Lung (tissue), 12 donors: ENCODE data around the gene MAST4. TPM values are rescaled to one million over a fixed set of nuclear protein-coding genes. Genes with fewer than 3 reads are reported as not detected.
"Not testable (repeated sequence)": the region's sequence is repeated elsewhere in the genome, so short reads cannot be mapped to it uniquely, and the experiment has no call there.

Experiments
- ATAC-seq: fragments of 200-7000 bp; cut with Tn5 transposase; one replicate; pipeline ENCODE4 v1.9.1; 2020; ENCODE audit warnings: moderate number of reproducible peaks; ENCODE audit not compliant: insufficient read depth, low FRiP score
- DNase-seq, 3 donors: peaks; one replicate each; pipeline ENCODE4 v3.0.0-alpha.2; 2013 to 2017
- H3K27ac ChIP-seq, 2 donors: one replicate each; pipeline ENCODE4 v1.5.1; 2013; ENCODE audit warnings: mild to moderate bottlenecking in 2 of 2, moderate library complexity in 2 of 2, control low read depth in 1 of 2, inconsistent platforms in 1 of 2, low read depth in 1 of 2, low read length in 1 of 2
- H3K27me3 ChIP-seq, 3 donors: one replicate each; pipeline ENCODE4 v1.5.1; 2013; ENCODE audit warnings: low read length in 2 of 3; ENCODE audit not compliant: control insufficient read depth in 3 of 3, insufficient read depth in 3 of 3
- H3K36me3 ChIP-seq, 4 donors: one replicate each; pipeline ENCODE4 v1.5.1; 2013; ENCODE audit warnings: low read length in 4 of 4, mild to moderate bottlenecking in 1 of 4, moderate library complexity in 1 of 4; ENCODE audit not compliant: control insufficient read depth in 4 of 4, insufficient read depth in 4 of 4
- H3K4me1 ChIP-seq, 5 donors: one replicate each; pipeline ENCODE4 v1.5.1; 2013; ENCODE audit warnings: low read length in 5 of 5, mild to moderate bottlenecking in 2 of 5, moderate library complexity in 1 of 5; ENCODE audit not compliant: control insufficient read depth in 5 of 5, insufficient read depth in 5 of 5
- H3K4me3 ChIP-seq: one replicate; pipeline ENCODE4 v1.5.1; 2013; ENCODE audit warnings: mild to moderate bottlenecking, control low read depth, moderate library complexity
- H3K9ac ChIP-seq, 2 donors: one replicate each; pipeline ENCODE4 v1.5.1; 2013; ENCODE audit warnings: low read length in 2 of 2, control low read depth in 1 of 2; ENCODE audit not compliant: insufficient read depth in 1 of 2
- H3K9me3 ChIP-seq, 4 donors: one replicate each; pipeline ENCODE4 v1.5.1; 2013; ENCODE audit warnings: low read length in 3 of 4, mild to moderate bottlenecking in 1 of 4, moderate library complexity in 1 of 4; ENCODE audit not compliant: control insufficient read depth in 4 of 4, insufficient read depth in 3 of 4
- CTCF ChIP-seq: IDR thresholded peaks from 2 replicates; pipeline ENCODE4 v1.5.1; 2012; ENCODE audit warnings: mild to moderate bottlenecking; ENCODE audit errors: control extremely low read depth, extremely low read depth
- WGBS, 2 donors: extraction: QIAGEN DNeasy Blood & Tissue Kit; methylation state at CpG; one replicate each; pipeline ENCODE4 v1.1.7; 2013; 5-methylcytosine and 5-hydroxymethylcytosine counted together
- polyA plus RNA-seq, 2 donors: library from polyadenylated mRNA; stranded (reverse); fragments of 200-250 nt; gene quantifications; one replicate each; pipeline ENCODE4 v1.2.1, GENCODE V29; 2013
- total RNA-seq, 2 donors: library from RNA; depleted of rRNA in 1 of 2; stranded (reverse); fragments of >200 nt in 1 of 2; gene quantifications; one replicate each; pipeline ENCODE4 v1.2.1, GENCODE V29; 2014 to 2021
- donor health status: control.
- donor health status: control.
- donor health status: Bipolar disorder and iron deficiency.
- donor health status: healthy.
- donor health status: DM: yes; HTN: yes; CAD: no.

The MAST4 gene
- total and polyA plus RNA-seq, 4 donors: 13.9 to 153 (median 46.2) TPM

DNA sequence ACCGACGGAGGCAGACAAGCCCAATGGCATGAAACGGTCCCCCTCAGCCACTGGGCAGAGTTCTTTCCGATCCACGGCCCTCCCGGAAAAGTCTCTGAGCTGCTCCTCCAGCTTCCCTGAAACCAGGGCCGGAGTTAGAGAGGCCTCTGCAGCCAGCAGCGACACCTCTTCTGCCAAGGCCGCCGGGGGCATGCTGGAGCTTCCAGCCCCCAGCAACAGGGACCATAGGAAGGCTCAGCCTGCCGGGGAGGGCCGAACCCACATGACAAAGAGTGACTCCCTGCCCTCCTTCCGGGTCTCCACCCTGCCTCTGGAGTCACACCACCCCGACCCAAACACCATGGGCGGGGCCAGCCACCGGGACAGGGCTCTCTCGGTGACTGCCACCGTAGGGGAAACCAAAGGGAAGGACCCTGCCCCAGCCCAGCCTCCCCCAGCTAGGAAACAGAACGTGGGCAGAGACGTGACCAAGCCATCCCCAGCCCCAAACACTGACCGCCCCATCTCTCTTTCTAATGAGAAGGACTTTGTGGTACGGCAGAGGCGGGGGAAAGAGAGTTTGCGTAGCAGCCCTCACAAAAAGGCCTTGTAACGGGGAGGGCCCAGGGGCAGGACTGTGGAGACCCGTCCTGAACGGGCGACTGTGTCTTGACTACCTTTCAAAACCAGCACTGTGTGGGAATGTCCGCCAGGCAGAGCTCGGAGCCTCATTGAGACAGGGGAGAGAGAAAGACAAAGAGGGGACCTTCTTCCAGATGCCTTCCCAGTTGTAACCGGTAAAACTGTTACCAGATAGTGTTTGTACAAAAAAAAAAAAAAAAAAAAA, 570.5 kb downstream of the MAST4 start:
- Histone ChIP-seq H3K27ac (peak overlapping the region; percentile 21 to 88), H3K36me3 (peaks cover 23 to 39% (median 37%) of the 10 kb centered on the region in 4 donors), H3K9me3 (no peaks in the 10 kb centered on the region), H3K9ac (peak overlapping the region; percentile 44 to 54), H3K4me3 (no peak overlapping the region), H3K27me3 (no peaks in the 10 kb centered on the region), H3K4me1 (peaks cover 0 to 11% (median 0%) of the 10 kb centered on the region in 5 donors)
- 59 to 64% methylated on average over 31 of the region's 31 CpGs for WGBS, 2 donors
- DNase-seq (no peak), ATAC-seq (peak; percentile 65)
- TF ChIP-seq CTCF: no peak

- Histone ChIP-seq H3K36me3 (peaks cover 12 to 33% (median 26%) of the 10 kb centered on the region in 4 donors), H3K27ac (no peak overlapping the region), H3K9me3 (no peaks in the 10 kb centered on the region), H3K9ac (no peak overlapping the region), H3K4me3 (no peak overlapping the region), H3K4me1 (peaks cover 0 to 11% (median 0%) of the 10 kb centered on the region in 5 donors), H3K27me3 (no peaks in the 10 kb centered on the region)
- ATAC-seq (no peak), DNase-seq (no peak)
- no peak for TF ChIP-seq CTCF
- 97 to 98% methylated on average over 4 of the region's 4 CpGs for WGBS, 2 donors
Observed at GRCh38 chr5:67168069-67168468, 571.9 kb downstream of the MAST4 start.

- TF ChIP-seq CTCF: no peak
- Histone ChIP-seq H3K36me3 (peaks cover under 1 to 10% (median 8%) of the 10 kb centered on the region in 4 donors), H3K27me3 (no peaks in the 10 kb centered on the region), H3K27ac (no peak overlapping the region), H3K4me3 (no peak overlapping the region), H3K9ac (no peak overlapping the region), H3K4me1 (peaks cover 0 to 10% (median 0%) of the 10 kb centered on the region in 5 donors), H3K9me3 (no peaks in the 10 kb centered on the region)
- ATAC-seq: no peak
- peak in 1 of 3 donors; percentile 57 for DNase-seq
- 68 to 71% methylated on average over 3 of the region's 3 CpGs for WGBS, 2 donors
Observed at GRCh38 chr5:67170767-67171166, 574.6 kb downstream of the MAST4 start.

DNA sequence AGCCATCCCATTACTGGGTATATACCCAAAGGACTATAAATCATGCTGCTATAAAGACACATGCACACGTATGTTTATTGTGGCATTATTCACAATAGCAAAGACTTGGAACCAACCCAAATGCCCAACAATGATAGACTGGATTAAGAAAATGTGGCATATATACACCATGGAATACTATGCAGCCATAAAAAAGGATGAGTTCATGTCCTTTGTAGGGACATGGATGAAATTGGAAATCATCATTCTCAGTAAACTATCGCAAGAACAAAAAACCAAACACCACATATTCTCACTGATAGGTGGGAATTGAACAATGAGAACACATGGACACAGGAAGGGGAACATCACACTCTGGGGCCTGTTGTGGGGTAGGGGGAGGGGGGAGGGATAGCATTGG, 577.2 kb downstream of the MAST4 start:
- not testable (repeated sequence) for H3K27ac ChIP-seq, H3K27me3 ChIP-seq, H3K36me3 ChIP-seq, H3K9me3 ChIP-seq, ATAC-seq, H3K9ac ChIP-seq, H3K4me3 ChIP-seq, DNase-seq, H3K4me1 ChIP-seq
- 100% methylated on average over 1 of the region's 2 CpGs; no CpG with 5 or more reads in 1 of the 2 donors for WGBS, 2 donors
